ENCODE data around the gene SLC25A51. TPM values are rescaled to one million over a fixed set of nuclear protein-coding genes. Genes with fewer than 3 reads are reported as not detected.
A peak's percentile ranks its signal among the peaks of the same experiment; 100 is the strongest.

The SLC25A51 gene
- total RNA-seq, 1 donor: 82.8 TPM

DNA sequence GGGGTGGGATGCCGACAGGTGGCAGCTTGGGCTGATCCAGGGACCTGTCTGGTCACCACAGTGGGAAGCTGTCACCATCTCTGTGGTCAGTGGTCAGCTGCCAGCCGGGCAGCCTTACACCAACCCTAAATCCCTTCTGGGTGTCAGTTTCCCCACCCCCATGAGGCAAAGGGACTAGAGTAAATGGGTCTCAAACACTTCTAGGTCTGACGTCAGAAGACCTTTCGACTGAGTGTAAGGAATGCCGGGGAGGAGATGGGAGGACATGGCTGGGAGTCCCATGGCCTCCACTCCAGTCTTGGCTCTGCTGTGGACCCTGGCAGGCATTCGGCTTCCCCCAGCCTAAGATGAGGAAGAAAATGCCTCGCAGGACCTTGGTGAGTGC, 40.3 kb upstream of the SLC25A51 start:
- TF ChIP-seq, protein P1, sequence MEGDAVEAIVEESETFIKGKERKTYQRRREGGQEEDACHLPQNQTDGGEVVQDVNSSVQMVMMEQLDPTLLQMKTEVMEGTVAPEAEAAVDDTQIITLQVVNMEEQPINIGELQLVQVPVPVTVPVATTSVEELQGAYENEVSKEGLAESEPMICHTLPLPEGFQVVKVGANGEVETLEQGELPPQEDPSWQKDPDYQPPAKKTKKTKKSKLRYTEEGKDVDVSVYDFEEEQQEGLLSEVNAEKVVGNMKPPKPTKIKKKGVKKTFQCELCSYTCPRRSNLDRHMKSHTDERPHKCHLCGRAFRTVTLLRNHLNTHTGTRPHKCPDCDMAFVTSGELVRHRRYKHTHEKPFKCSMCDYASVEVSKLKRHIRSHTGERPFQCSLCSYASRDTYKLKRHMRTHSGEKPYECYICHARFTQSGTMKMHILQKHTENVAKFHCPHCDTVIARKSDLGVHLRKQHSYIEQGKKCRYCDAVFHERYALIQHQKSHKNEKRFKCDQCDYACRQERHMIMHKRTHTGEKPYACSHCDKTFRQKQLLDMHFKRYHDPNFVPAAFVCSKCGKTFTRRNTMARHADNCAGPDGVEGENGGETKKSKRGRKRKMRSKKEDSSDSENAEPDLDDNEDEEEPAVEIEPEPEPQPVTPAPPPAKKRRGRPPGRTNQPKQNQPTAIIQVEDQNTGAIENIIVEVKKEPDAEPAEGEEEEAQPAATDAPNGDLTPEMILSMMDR (IDR thresholded peaks at IDR 0.05; ENCODE audit: insufficient read depth, low read length): no peak
- peak; percentile 58 for DNase-seq (ENCODE audit: low read depth)

DNA sequence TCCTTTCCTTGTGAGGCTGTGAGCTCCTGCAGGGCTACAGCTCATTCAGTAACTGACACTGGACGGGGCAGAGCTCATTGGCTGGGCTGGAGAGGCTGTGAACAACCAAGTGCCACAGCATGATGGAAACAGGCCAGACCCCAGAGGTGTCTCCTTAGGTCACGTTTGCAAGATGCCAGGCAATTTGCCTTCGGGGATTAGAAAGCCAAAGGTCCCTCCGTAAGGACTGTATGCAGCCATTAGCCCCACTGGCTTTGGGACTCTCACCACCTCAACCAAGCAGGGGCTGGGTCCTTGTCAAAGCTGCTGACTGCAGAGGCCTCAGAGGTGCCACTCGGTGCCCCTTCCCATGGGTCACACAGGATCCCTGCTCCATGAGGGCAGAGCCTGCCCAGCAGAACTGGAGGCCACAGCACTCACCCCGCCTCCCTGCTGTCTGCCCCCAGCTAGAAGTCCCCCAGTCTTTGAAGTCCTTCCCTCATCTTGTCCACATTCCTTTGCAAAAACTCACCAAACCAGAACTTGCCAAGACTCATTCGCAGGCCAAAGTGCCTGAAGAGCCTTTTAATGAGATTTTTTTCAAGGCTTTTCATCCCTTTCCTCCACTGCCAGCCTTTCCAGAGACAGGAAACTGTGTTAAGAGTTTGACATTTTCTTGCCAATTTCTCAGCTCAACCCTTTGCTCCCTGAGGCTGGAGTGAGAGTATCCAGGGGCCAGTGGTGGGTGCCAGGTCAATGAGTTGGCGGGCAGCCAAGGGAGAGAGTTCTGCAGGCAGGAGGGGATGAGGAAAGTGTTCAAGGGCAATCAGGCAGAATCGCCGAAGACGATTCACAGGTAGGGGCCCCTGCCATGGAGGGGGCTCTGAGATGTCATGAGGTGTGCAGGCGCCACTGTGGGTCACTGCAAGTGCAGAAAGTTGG, 39.7 kb upstream of the SLC25A51 start:
- no peak overlapping the region for H3K4me3 ChIP-seq (ENCODE audit: low read depth, low read length)
- TF ChIP-seq, protein P1 (IDR thresholded peaks at IDR 0.05; ENCODE audit: insufficient read depth, low read length): no peak
- DNase-seq (ENCODE audit: low read depth): peak; percentile 98

More for the DNA sequence above, 40.3 kb upstream of the SLC25A51 start:
- H3K4me3 ChIP-seq (ENCODE audit: low read depth, low read length): no peak overlapping the region

DNA sequence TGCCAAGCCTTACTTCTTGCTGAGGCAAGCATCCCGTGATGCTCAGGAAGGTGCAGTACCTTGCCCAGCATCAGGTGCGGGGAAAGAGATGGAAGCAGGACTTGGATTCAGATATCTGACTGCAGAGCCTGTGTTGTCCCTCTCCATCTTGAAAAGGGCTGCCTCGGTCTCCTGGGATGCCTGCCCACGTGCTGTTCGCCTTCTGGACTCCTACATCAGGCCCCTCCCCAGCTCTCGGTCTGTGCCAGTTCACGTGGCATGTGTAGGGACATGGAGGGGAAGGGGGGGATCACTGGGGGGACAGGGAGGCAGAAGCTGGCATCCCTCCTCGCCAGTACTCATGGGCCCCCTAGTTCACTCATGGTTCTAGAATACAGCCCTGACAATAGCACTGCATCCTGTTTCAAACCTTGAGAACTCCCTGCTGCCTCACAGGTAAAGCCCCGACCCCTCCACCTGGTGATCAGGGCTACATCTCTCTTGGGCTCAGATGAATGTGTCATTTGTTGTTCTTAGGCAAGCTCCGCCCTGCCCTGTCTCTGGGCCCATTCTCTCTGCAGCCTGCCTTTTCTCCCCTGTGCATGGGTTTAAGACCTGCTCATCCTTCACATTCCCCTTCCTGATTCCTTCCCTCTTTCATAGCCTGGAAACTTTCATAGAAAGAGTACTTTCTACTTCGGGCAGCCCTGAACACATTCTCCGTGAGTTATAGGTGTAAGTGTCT, 38.9 kb upstream of the SLC25A51 start:
- no peak for DNase-seq (ENCODE audit: low read depth)
- TF ChIP-seq, protein P1 (IDR thresholded peaks at IDR 0.05; ENCODE audit: insufficient read depth, low read length): no peak

DNA sequence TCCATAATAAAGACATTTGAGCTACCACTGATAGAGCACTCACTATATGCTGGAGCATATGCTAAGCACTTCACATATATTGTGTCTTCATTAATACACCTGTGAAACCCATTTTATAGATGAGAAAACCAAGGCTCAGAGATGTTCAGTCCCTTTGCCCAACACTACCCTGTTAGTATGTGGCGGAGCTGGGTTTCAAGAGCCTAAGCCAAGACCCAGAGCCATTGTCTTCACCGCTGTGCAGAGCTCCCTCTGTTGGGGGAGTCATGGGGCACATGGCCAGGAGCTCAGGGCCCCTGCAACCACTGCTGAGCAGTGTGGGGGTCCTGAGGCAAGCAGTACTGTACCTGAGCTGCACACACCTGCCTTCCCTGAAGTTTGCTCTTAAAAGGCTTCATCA, 37.3 kb upstream of the SLC25A51 start:
- H3K4me3 ChIP-seq (ENCODE audit: low read depth, low read length): no peak overlapping the region
- TF ChIP-seq, protein P1 (IDR thresholded peaks at IDR 0.05; ENCODE audit: insufficient read depth, low read length): no peak
- no peak for DNase-seq (ENCODE audit: low read depth)

More for the DNA sequence above, 38.9 kb upstream of the SLC25A51 start:
- H3K4me3 ChIP-seq (ENCODE audit: low read depth, low read length): no peak overlapping the region

- H3K4me3 ChIP-seq (ENCODE audit: low read depth, low read length): no peak overlapping the region
- TF ChIP-seq, protein P1 (IDR thresholded peaks at IDR 0.05; ENCODE audit: insufficient read depth, low read length): no peak
- DNase-seq (ENCODE audit: low read depth): no peak
These were observed 35.7 kb upstream of the SLC25A51 start for GRCh38 chr9:37939575-37940095.

DNA sequence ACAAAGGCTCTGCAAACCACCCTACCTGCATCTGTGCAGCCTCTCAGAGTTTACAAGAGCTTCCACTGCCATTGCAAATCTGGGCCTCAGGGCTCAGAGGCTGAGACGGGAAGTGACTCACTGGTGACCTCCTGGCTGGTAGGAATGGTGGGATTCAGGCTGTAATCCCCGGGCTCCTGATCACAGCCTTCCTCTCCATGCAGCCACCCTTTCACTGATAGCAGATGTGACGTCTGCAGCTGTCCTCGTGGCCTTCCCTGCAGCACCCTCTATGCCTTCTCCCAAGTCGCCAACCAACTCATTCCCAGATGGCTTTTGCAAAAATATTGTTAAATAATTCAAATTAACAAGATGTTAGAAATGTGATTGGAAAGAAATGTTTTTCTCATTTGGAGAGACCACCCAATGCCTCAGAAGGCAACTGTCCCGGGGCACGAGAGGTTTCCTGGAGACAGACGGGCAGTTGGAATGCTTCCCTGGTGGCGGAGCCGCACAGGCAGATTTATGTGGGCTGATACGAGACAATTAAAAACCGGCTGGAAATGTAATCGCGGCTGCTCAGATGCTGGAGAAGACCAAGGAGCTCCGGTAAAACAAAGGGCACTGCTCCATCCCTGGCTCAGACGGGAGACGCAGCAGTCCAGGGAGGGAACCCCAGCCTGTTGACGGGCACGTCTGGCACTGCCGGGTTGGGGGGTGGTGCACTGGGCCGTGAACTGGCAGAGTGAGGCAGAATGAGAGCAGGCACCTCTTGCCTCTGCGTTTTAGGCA, 34.4 kb upstream of the SLC25A51 start:
- peak; percentile 76 for DNase-seq (ENCODE audit: low read depth)
- no peak overlapping the region for H3K4me3 ChIP-seq (ENCODE audit: low read depth, low read length)
- TF ChIP-seq, protein P1 (IDR thresholded peaks at IDR 0.05; ENCODE audit: insufficient read depth, low read length): no peak
